Mesendoderm (in vitro differentiated cells): ENCODE measurements around the gene GTF2H3.

Experiments used
- DNase-seq: peaks from one replicate; pipeline ENCODE4 v3.0.0; 2013
- H2AK5ac ChIP-seq: 2 replicates; pipeline ENCODE4 v1.6.1; 2013; ENCODE audit warnings: low read length, inconsistent platforms
- H2BK120ac ChIP-seq: 2 replicates; pipeline ENCODE4 v1.6.1; 2013; ENCODE audit warnings: low read depth, mild to moderate bottlenecking, low read length, moderate library complexity, mixed read lengths
- H2BK15ac ChIP-seq: replicated peaks from 2 replicates; pipeline ENCODE4 v1.6.1; 2013; ENCODE audit warnings: low read depth, mild to moderate bottlenecking, moderate library complexity
- H2BK5ac ChIP-seq: 2 replicates; pipeline ENCODE4 v1.6.1; 2013; ENCODE audit warnings: low read length, inconsistent platforms
- H3K18ac ChIP-seq: 2 replicates; pipeline ENCODE4 v1.6.1; 2013; ENCODE audit warnings: mild to moderate bottlenecking, low read length, mixed read lengths
- H3K23ac ChIP-seq: one replicate; pipeline ENCODE4 v1.6.1; 2013; ENCODE audit warnings: low read length
- H3K27ac ChIP-seq: 2 replicates; pipeline ENCODE4 v1.5.1; 2013; ENCODE audit warnings: low read depth, mild to moderate bottlenecking, inconsistent platforms, low read length, moderate library complexity
- H3K27me3 ChIP-seq: 2 replicates; pipeline ENCODE4 v1.6.1; 2013; ENCODE audit warnings: low read length, control low read depth, mild to moderate bottlenecking, inconsistent platforms; ENCODE audit not compliant: insufficient read depth, poor library complexity
- H3K36me3 ChIP-seq: 2 replicates; pipeline ENCODE4 v1.6.1; 2013; ENCODE audit warnings: low read length, inconsistent platforms; ENCODE audit not compliant: control insufficient read depth, insufficient read depth
- H3K4ac ChIP-seq: one replicate; pipeline ENCODE4 v1.6.1; 2013; ENCODE audit warnings: low read depth, mild to moderate bottlenecking, low read length, moderate library complexity
- H3K4me1 ChIP-seq: 2 replicates; pipeline ENCODE4 v1.6.1; 2013; ENCODE audit warnings: low read depth, low read length, inconsistent platforms; ENCODE audit not compliant: control insufficient read depth
- H3K4me2 ChIP-seq: 2 replicates; pipeline ENCODE4 v1.6.1; 2013; ENCODE audit warnings: low read length
- H3K4me3 ChIP-seq: 2 replicates; pipeline ENCODE4 v1.5.1; 2013; ENCODE audit warnings: mild to moderate bottlenecking, low read length
- H3K56ac ChIP-seq: one replicate; pipeline ENCODE4 v1.6.1; 2013; ENCODE audit warnings: low read length
- H3K79me1 ChIP-seq: 2 replicates; pipeline ENCODE4 v1.6.1; 2013; ENCODE audit warnings: low read length, inconsistent platforms
- H3K79me2 ChIP-seq: 2 replicates; pipeline ENCODE4 v1.6.1; 2013; ENCODE audit warnings: mild to moderate bottlenecking, low read length; ENCODE audit not compliant: control insufficient read depth, insufficient read depth
- H3K9ac ChIP-seq: 2 replicates; pipeline ENCODE4 v1.6.1; 2013; ENCODE audit warnings: low read length, inconsistent platforms
- H4K5ac ChIP-seq: one replicate; pipeline ENCODE4 v1.6.1; 2013; ENCODE audit warnings: low read length
- H4K8ac ChIP-seq: one replicate; pipeline ENCODE4 v1.6.1; 2013; ENCODE audit warnings: low read depth, mild to moderate bottlenecking, control low read depth, low read length, moderate library complexity
- WGBS: extraction: QIAGEN DNeasy Blood & Tissue Kit; methylation state at CpG from one replicate; pipeline ENCODE4 v1.1.7; 2013; ENCODE audit warnings: low lambda C conversion rate, missing lambda C conversion rate; ENCODE audit not compliant: insufficient coverage; ENCODE audit errors: extremely low coverage; 5-methylcytosine and 5-hydroxymethylcytosine counted together

Gene GTF2H3

DNA sequence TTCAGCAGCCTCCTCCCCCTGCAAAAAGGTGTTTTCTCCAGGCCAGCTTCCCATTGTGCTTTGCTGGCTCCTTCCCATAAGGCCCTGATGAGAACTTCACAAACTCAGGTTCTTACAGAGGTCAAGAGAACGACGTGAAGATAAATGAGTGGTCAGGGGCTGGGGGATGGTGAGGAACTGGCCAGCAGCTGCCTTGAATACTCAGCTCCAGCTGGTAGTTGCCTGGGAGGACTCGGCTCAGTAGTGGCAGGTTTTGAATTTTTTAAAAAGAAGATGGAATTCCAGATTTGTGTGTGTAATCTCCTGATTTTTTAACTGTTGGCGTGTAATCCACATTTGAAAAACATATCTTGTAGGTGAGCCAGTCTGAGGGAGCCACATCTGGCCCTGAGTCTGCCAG lies 25.9 kb upstream of the GTF2H3 start:
- Histone ChIP-seq H3K4me2 (no peak overlapping the region), H3K23ac (no peak overlapping the region), H3K9ac (no peak overlapping the region), H2AK5ac (no peak overlapping the region), H2BK120ac (no peak overlapping the region), H3K18ac (no peak overlapping the region), H3K4me3 (no peak overlapping the region), H3K4ac (no peak overlapping the region), H2BK5ac (no peak overlapping the region), H3K56ac (no peak overlapping the region), H3K79me2 (peaks cover 29% of the 10 kb centered on the region), H3K4me1 (peaks cover 2% of the 10 kb centered on the region), H2BK15ac (no peak overlapping the region), H3K79me1 (peaks cover 7% of the 10 kb centered on the region), H4K8ac (no peak overlapping the region), H3K27me3 (no peaks in the 10 kb centered on the region), H4K5ac (no peak overlapping the region), H3K36me3 (peaks cover 21% of the 10 kb centered on the region), H3K27ac (no peak overlapping the region)
- no CpG with 5 or more reads among the region's 4 CpGs for WGBS
- no peak for DNase-seq

- H3K18ac ChIP-seq = no peak overlapping the region
- H3K9ac ChIP-seq = no peak overlapping the region
- no peak overlapping the region for H2BK15ac ChIP-seq
- no peak for DNase-seq
- H3K56ac ChIP-seq = no peak overlapping the region
- WGBS = no CpG with 5 or more reads among the region's 8 CpGs
- H3K4me3 ChIP-seq = no peak overlapping the region
- no peaks in the 10 kb centered on the region for H3K4me1 ChIP-seq
- no peak overlapping the region for H3K4ac ChIP-seq
- no peak overlapping the region for H3K27ac ChIP-seq
- H3K79me2 ChIP-seq = peaks cover 24% of the 10 kb centered on the region
- peaks cover 23% of the 10 kb centered on the region for H3K36me3 ChIP-seq
- no peak overlapping the region for H3K23ac ChIP-seq
- H3K4me2 ChIP-seq = no peak overlapping the region
- no peaks in the 10 kb centered on the region for H3K27me3 ChIP-seq
- no peak overlapping the region for H4K5ac ChIP-seq
- no peak overlapping the region for H2BK5ac ChIP-seq
- H4K8ac ChIP-seq = no peak overlapping the region
- no peak overlapping the region for H2BK120ac ChIP-seq
- peaks cover 7% of the 10 kb centered on the region for H3K79me1 ChIP-seq
- H2AK5ac ChIP-seq = no peak overlapping the region
Measured at GRCh38 chr12:123608182-123608581, 25.4 kb upstream of the GTF2H3 start.

DNA sequence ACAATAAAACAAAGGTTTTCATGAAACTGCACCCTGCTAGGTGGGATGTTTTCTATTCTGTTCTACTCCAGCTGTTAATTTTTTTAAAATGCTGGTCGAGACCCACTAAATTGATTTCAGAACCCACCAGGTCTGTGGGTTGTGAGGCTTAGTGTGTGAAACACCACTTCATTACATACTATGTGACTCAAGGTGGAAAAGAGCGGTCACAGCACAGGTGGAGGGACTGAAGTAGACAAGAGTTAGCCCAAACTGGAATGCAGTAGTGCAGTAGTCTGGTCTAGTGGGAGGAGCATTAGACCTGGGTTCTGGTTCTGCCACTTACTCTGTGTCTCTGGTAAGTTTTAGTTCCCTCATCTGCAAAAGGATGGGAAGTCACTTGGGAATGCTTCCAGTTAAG lies 19.5 kb upstream of the GTF2H3 start:
- no peak overlapping the region for H3K56ac ChIP-seq
- no peak overlapping the region for H2BK5ac ChIP-seq
- no peak overlapping the region for H3K4me2 ChIP-seq

GRCh38 chr12:123614531-123614930 lies 19.1 kb upstream of the GTF2H3 start:
- DNase-seq = no peak
- Histone ChIP-seq H2BK120ac (no peak overlapping the region), H4K5ac (no peak overlapping the region), H3K4me2 (no peak overlapping the region), H3K9ac (no peak overlapping the region), H3K27ac (no peak overlapping the region), H3K27me3 (no peaks in the 10 kb centered on the region), H3K4me3 (no peak overlapping the region), H3K36me3 (peaks cover 34% of the 10 kb centered on the region), H3K4ac (no peak overlapping the region), H3K4me1 (no peaks in the 10 kb centered on the region), H2BK5ac (no peak overlapping the region), H2AK5ac (no peak overlapping the region), H3K79me1 (peaks cover 5% of the 10 kb centered on the region), H3K23ac (no peak overlapping the region), H2BK15ac (no peak overlapping the region), H3K79me2 (no peaks in the 10 kb centered on the region), H3K56ac (no peak overlapping the region), H4K8ac (no peak overlapping the region), H3K18ac (no peak overlapping the region)
- no CpG with 5 or more reads among the region's 4 CpGs for WGBS

More for the DNA sequence above, 19.5 kb upstream of the GTF2H3 start:
- Histone ChIP-seq H2BK15ac (no peak overlapping the region), H3K4me1 (no peaks in the 10 kb centered on the region), H2AK5ac (no peak overlapping the region), H3K4me3 (no peak overlapping the region), H3K79me1 (peaks cover 5% of the 10 kb centered on the region), H3K27me3 (no peaks in the 10 kb centered on the region), H2BK120ac (no peak overlapping the region), H3K9ac (no peak overlapping the region), H3K79me2 (no peaks in the 10 kb centered on the region), H4K5ac (no peak overlapping the region), H3K4ac (no peak overlapping the region), H3K27ac (no peak overlapping the region), H3K36me3 (peaks cover 34% of the 10 kb centered on the region), H3K23ac (no peak overlapping the region), H3K18ac (no peak overlapping the region), H4K8ac (no peak overlapping the region)
- DNase-seq = no peak
- WGBS = no CpG with 5 or more reads among the region's 2 CpGs

GRCh38 chr12:123617144-123617543 lies 16.5 kb upstream of the GTF2H3 start:
- Histone ChIP-seq H3K18ac (no peak overlapping the region), H3K36me3 (peaks cover 34% of the 10 kb centered on the region), H3K23ac (no peak overlapping the region), H4K5ac (no peak overlapping the region), H3K56ac (no peak overlapping the region), H2AK5ac (no peak overlapping the region), H3K4ac (no peak overlapping the region), H3K4me1 (no peaks in the 10 kb centered on the region), H3K27me3 (no peaks in the 10 kb centered on the region), H3K4me2 (no peak overlapping the region), H3K79me1 (peaks cover 2% of the 10 kb centered on the region), H3K4me3 (no peak overlapping the region), H2BK120ac (no peak overlapping the region), H3K79me2 (no peaks in the 10 kb centered on the region), H3K9ac (no peak overlapping the region), H2BK5ac (no peak overlapping the region), H2BK15ac (no peak overlapping the region), H3K27ac (no peak overlapping the region), H4K8ac (no peak overlapping the region)
- no peak for DNase-seq
- no CpG with 5 or more reads among the region's 3 CpGs for WGBS

DNA sequence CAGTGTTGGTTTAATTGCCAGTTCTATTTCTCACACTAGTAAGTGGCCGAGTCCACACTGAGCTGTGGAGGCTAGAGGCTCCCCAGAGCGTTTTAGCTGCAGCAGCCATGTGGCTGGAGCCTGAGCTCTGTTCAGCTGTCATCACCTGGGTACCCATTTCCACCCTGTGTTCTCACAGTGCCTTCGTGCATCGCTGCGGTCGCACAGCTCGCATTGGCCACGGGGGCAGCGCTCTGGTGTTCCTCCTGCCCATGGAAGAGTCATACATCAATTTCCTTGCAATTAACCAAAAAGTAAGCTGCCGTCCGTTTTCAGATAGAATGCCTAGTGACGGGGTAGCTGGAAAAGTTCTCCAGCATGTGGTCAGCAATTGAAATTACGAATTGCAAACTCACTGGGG lies 16.0 kb upstream of the GTF2H3 start:
- Histone ChIP-seq H3K18ac (no peak overlapping the region), H3K4me2 (no peak overlapping the region), H3K4me3 (no peak overlapping the region), H3K79me2 (no peaks in the 10 kb centered on the region), H3K27ac (no peak overlapping the region), H3K9ac (no peak overlapping the region), H4K5ac (no peak overlapping the region), H3K27me3 (no peaks in the 10 kb centered on the region), H3K36me3 (peaks cover 34% of the 10 kb centered on the region), H4K8ac (no peak overlapping the region), H2BK120ac (no peak overlapping the region), H3K23ac (no peak overlapping the region), H2BK15ac (no peak overlapping the region), H3K79me1 (peaks cover 2% of the 10 kb centered on the region), H2AK5ac (no peak overlapping the region), H3K56ac (no peak overlapping the region), H3K4ac (no peak overlapping the region), H2BK5ac (no peak overlapping the region), H3K4me1 (no peaks in the 10 kb centered on the region)
- DNase-seq = no peak
- no CpG with 5 or more reads among the region's 13 CpGs for WGBS
